B cell (primary cell): Measurements from ENCODE around the gene THAP8. TPM values are rescaled to one million over a fixed set of nuclear protein-coding genes. Genes with fewer than 3 reads are reported as not detected.

Experiments
- ATAC-seq: fragments of 200-7000 bp; cut with Tn5 transposase; one replicate; pipeline ENCODE4 v1.10.0; 2021; ENCODE audit warnings: low read depth, mild to moderate bottlenecking, moderate number of reproducible peaks, moderate library complexity
- CTCF ChIA-PET: fragments of 350-600 bp; sonication (Branson Sonifier 250); formaldehyde crosslinking; loops from one replicate; lab custom pipeline; 2021; ENCODE audit warnings: antibody characterized with exemption, inconsistent platforms; lab: Charles Lee
- POLR2A ChIA-PET: fragments of 350-600 bp; sonication (Branson Sonifier 250); formaldehyde crosslinking; loops from one replicate; lab custom pipeline; 2021; ENCODE audit warnings: antibody characterized with exemption; lab: Charles Lee
- DNase-seq: peaks from one replicate; pipeline ENCODE4 v3.0.0; 2013
- H2AFZ ChIP-seq: 2 replicates; pipeline ENCODE4 v1.6.1; 2012; ENCODE audit warnings: mild to moderate bottlenecking, low read depth, low read length; ENCODE audit not compliant: insufficient read depth, poor library complexity, severe bottlenecking
- H3K27ac ChIP-seq, 2 donors: 1 replicate in 1 of 2; 2 replicates in 1 of 2; pipeline ENCODE4 v1.5.1; 2012 to 2013; ENCODE audit warnings: low read length in 2 of 2, mild to moderate bottlenecking in 2 of 2, moderate library complexity in 1 of 2
- H3K27me3 ChIP-seq, 4 experiments: fragments of 200-600 bp in 1 of 4; sonication (generic) in 1 of 4; replicated peaks in 1 of 4; 1 replicate in 2 of 4; 2 replicates in 2 of 4; pipeline versions ENCODE4 v1.6.1 to v1.7.0; 2013 to 2016; ENCODE audit warnings: low read length in 3 of 4, mild to moderate bottlenecking in 2 of 4, mixed read lengths in 1 of 4, moderate library complexity in 1 of 4; ENCODE audit not compliant: insufficient read depth in 4 of 4, control insufficient read depth in 3 of 4; ENCODE audit errors: control extremely low read depth in 1 of 4
- H3K36me3 ChIP-seq, 2 experiments: replicated peaks in 1 of 2; 1 replicate in 1 of 2; 2 replicates in 1 of 2; pipeline versions ENCODE4 v1.6.1 to v1.7.1; 2013; ENCODE audit warnings: low read length in 1 of 2; ENCODE audit not compliant: insufficient read depth in 2 of 2, control insufficient read depth in 1 of 2; ENCODE audit errors: control extremely low read depth in 1 of 2, extremely low read depth in 1 of 2
- H3K4me1 ChIP-seq, 2 donors: fragments of 200-600 bp in 1 of 2; sonication (generic) in 1 of 2; 1 replicate in 1 of 2; 2 replicates in 1 of 2; pipeline versions ENCODE4 v1.5.1 to v1.6.1; 2013 to 2017; ENCODE audit warnings: low read length in 2 of 2; ENCODE audit not compliant: control insufficient read depth in 2 of 2, insufficient read depth in 2 of 2
- H3K4me2 ChIP-seq: replicated peaks from 2 replicates; pipeline ENCODE3; 2012; ENCODE audit warnings: mild to moderate bottlenecking, low read depth, low read length; ENCODE audit not compliant: poor library complexity, severe bottlenecking
- H3K4me3 ChIP-seq, 5 experiments: fragments of 200-600 bp in 1 of 5; sonication (generic) in 1 of 5; 1 replicate in 3 of 5; 2 replicates in 2 of 5; pipeline versions ENCODE4 v1.5.1 to v1.7.0; 2011 to 2016; ENCODE audit warnings: low read length in 4 of 5, mild to moderate bottlenecking in 4 of 5, low read depth in 2 of 5, control low read depth in 1 of 5, moderate library complexity in 1 of 5; ENCODE audit not compliant: insufficient read depth in 1 of 5; ENCODE audit errors: control extremely low read depth in 1 of 5, extremely low read depth in 1 of 5
- H3K79me2 ChIP-seq: fragments of 200-600 bp; sonication (generic); one replicate; pipeline ENCODE4 v1.6.0; 2016; ENCODE audit warnings: low read length; ENCODE audit not compliant: control insufficient read depth, insufficient read depth
- H3K9ac ChIP-seq: fragments of 200-600 bp; sonication (generic); 2 replicates; pipeline ENCODE4 v1.6.1; 2017; ENCODE audit warnings: mild to moderate bottlenecking, low read length, moderate library complexity
- H3K9me3 ChIP-seq, 3 donors: one replicate each; pipeline versions ENCODE4 v1.6.1 to v1.7.1; 2013; ENCODE audit warnings: low read length in 2 of 3; ENCODE audit not compliant: control insufficient read depth in 2 of 3, insufficient read depth in 1 of 3; ENCODE audit errors: control extremely low read depth in 1 of 3
- H4K20me1 ChIP-seq: 2 replicates; pipeline ENCODE4 v1.6.0; 2012; ENCODE audit warnings: mild to moderate bottlenecking, low read length; ENCODE audit not compliant: insufficient read depth, control insufficient read depth, poor library complexity, severe bottlenecking
- H3K27ac Mint-ChIP-seq: one replicate; pipeline ENCODE4 v1.8.0; 2021; ENCODE audit warnings: mixed read lengths
- H3K27me3 Mint-ChIP-seq: one replicate; pipeline ENCODE4 v1.8.0; 2021; ENCODE audit warnings: mixed read lengths
- H3K4me1 Mint-ChIP-seq: one replicate; pipeline ENCODE4 v1.8.0; 2021; ENCODE audit warnings: mixed read lengths
- H3K4me3 Mint-ChIP-seq: one replicate; pipeline ENCODE4 v1.8.0; 2021; ENCODE audit warnings: mixed read lengths
- H3K9me3 Mint-ChIP-seq: one replicate; pipeline ENCODE4 v1.8.0; 2022; ENCODE audit warnings: mixed read lengths; ENCODE audit not compliant: insufficient read depth
- CTCF ChIP-seq: fragments of 200-600 bp; IDR thresholded peaks from one replicate; pipeline ENCODE4 v1.8.0; 2022; ENCODE audit warnings: antibody characterized with exemption, mild to moderate bottlenecking
- EZH2 ChIP-seq: IDR thresholded peaks from 2 replicates; pipeline ENCODE4 v1.6.1; 2012; ENCODE audit warnings: borderline replicate concordance, low read depth, mild to moderate bottlenecking, moderate library complexity, low read length; ENCODE audit not compliant: insufficient read depth, poor library complexity, severe bottlenecking
- whole genome bisulfite sequencing: methylation state at CpG from one replicate; pipeline ENCODE4 v1.1.5; 2013; ENCODE audit warnings: missing lambda C conversion rate; ENCODE audit not compliant: insufficient coverage; 5-methylcytosine and 5-hydroxymethylcytosine counted together
- intact Hi-C: fragments of 100-400 bp; cut with micrococcal nuclease; formaldehyde crosslinking; loops from one replicate; pipeline ENCODE4 v1.10.0; 2022
- polyA plus RNA-seq: library from polyadenylated mRNA; depleted of rRNA; stranded (reverse); fragments of >200 nt; gene quantifications from 2 replicates; pipeline ENCODE4 v1.2.3, GENCODE V29; 2012
- total RNA-seq, 2 donors: library from RNA; stranded (reverse); fragments of 120-200 nt in 1 of 2; gene quantifications; 1 replicate in 1 of 2; 2 replicates in 1 of 2; pipeline versions ENCODE4 v1.2.3 to v1.2.4, GENCODE V29; 2013 to 2022

The THAP8 gene
- total and polyA plus RNA-seq, 2 donors (not counting 1 experiment from before 2014, with no cell fraction given): 4.5 to 5.7 TPM

- H2AFZ ChIP-seq: no peak overlapping the region
Observed at GRCh38 chr19:36103040-36103626, 49.0 kb upstream of the THAP8 start.

More at GRCh38 chr19:36103040-36103626, 49.0 kb upstream of the THAP8 start:
- H3K4me2 ChIP-seq: no peak overlapping the region
- no peaks in the 10 kb centered on the region for H3K36me3 ChIP-seq
- no peaks in the 10 kb centered on the region for H4K20me1 ChIP-seq
- no peak overlapping the region for H3K4me3 ChIP-seq
- intact Hi-C loops: no loop called here
- no peaks in the 10 kb centered on the region for H3K79me2 ChIP-seq
- CTCF ChIA-PET: interaction anchor here (1.4 to 1.6 kb wide), 2 partner anchors 15 to 49 kb away, joined by 4 to 7 read pairs; partner anchors contain the start of gene THAP8
- TF ChIP-seq CTCF: no peak
- no peak for TF ChIP-seq EZH2
- H3K9ac ChIP-seq: no peak overlapping the region
- H3K9me3 ChIP-seq: peaks cover 0 to 6% (median 0%) of the 10 kb centered on the region in 3 donors
- DNase-seq (no peak), ATAC-seq (no peak)
- Mint-ChIP-seq H3K4me3 (no peak overlapping the region), H3K27me3 (no peaks in the 10 kb centered on the region), H3K27ac (no peak overlapping the region), H3K4me1 (no peaks in the 10 kb centered on the region), H3K9me3 (no peaks in the 10 kb centered on the region)
- H3K27me3 ChIP-seq: no peaks in the 10 kb centered on the region
- POLR2A ChIA-PET: no interaction called here
- H3K4me1 ChIP-seq: no peaks in the 10 kb centered on the region
- 96% methylated on average over 24 of the region's 24 CpGs for WGBS
- H3K27ac ChIP-seq: no peak overlapping the region
